Measurements from ENCODE around the gene MAPK12. TPM values are rescaled to one million over a fixed set of nuclear protein-coding genes. Genes with fewer than 3 reads are reported as not detected.
"Not testable (repeated sequence)": the region's sequence is repeated elsewhere in the genome, so short reads cannot be mapped to it uniquely, and the experiment has no call there.

The MAPK12 gene
- total RNA-seq, 1 donor from 2014 or later: 46.6 TPM

GRCh38 chr22:50275181-50276055, 13.9 kb upstream of the MAPK12 start:
- no peak for DNase-seq (ENCODE audit: low spot score)
- Mint-ChIP-seq H3K36me3 (ENCODE audit: low read depth) (peaks cover 14% of the 10 kb centered on the region), H3K27me3 (ENCODE audit: low read depth) (no peaks in the 10 kb centered on the region), H3K4me3 (ENCODE audit: unreplicated experiment) (no peak overlapping the region), H3K27ac (ENCODE audit: unreplicated experiment) (no peak overlapping the region), H3K9me3 (ENCODE audit: low read depth) (no peaks in the 10 kb centered on the region), H3K4me1 (ENCODE audit: low read depth) (peaks cover 10% of the 10 kb centered on the region)
- TF ChIP-seq CTCF (IDR thresholded peaks at IDR 0.05): no peak

- Mint-ChIP-seq H3K9me3 (ENCODE audit: low read depth) (no peaks in the 10 kb centered on the region), H3K27me3 (ENCODE audit: low read depth) (no peaks in the 10 kb centered on the region), H3K4me1 (ENCODE audit: low read depth) (peaks cover 10% of the 10 kb centered on the region), H3K4me3 (ENCODE audit: unreplicated experiment) (no peak overlapping the region), H3K36me3 (ENCODE audit: low read depth) (peaks cover 14% of the 10 kb centered on the region), H3K27ac (ENCODE audit: unreplicated experiment) (peak overlapping the region; percentile 41)
- no peak for DNase-seq (ENCODE audit: low spot score)
- no peak for TF ChIP-seq CTCF (IDR thresholded peaks at IDR 0.05)
These were observed 13.3 kb upstream of the MAPK12 start for GRCh38 chr22:50274771-50275170.

- H3K9me3 Mint-ChIP-seq (ENCODE audit: low read depth): no peaks in the 10 kb centered on the region
- H3K36me3 Mint-ChIP-seq (ENCODE audit: low read depth): peaks cover 14% of the 10 kb centered on the region
- DNase-seq (ENCODE audit: low spot score): no peak
- no peak overlapping the region for H3K27ac Mint-ChIP-seq (ENCODE audit: unreplicated experiment)
- peaks cover 13% of the 10 kb centered on the region for H3K4me1 Mint-ChIP-seq (ENCODE audit: low read depth)
- H3K4me3 Mint-ChIP-seq (ENCODE audit: unreplicated experiment): no peak overlapping the region
- TF ChIP-seq CTCF (IDR thresholded peaks at IDR 0.05): peak; percentile 74
- H3K27me3 Mint-ChIP-seq (ENCODE audit: low read depth): no peaks in the 10 kb centered on the region
These were observed 12.8 kb upstream of the MAPK12 start for GRCh38 chr22:50274311-50274710.

GRCh38 chr22:50273781-50274180, 12.3 kb upstream of the MAPK12 start:
- peak overlapping the region; percentile 27 for H3K27ac Mint-ChIP-seq (ENCODE audit: unreplicated experiment)

GRCh38 chr22:50273352-50273751, 11.9 kb upstream of the MAPK12 start:
- H3K27me3 Mint-ChIP-seq (ENCODE audit: low read depth); H3K4me3 Mint-ChIP-seq (ENCODE audit: unreplicated experiment); DNase-seq (ENCODE audit: low spot score); H3K9me3 Mint-ChIP-seq (ENCODE audit: low read depth): not testable (repeated sequence)
- Mint-ChIP-seq H3K4me1 (ENCODE audit: low read depth) (peaks cover 20% of the 10 kb centered on the region), H3K36me3 (ENCODE audit: low read depth) (peaks cover 14% of the 10 kb centered on the region), H3K27ac (ENCODE audit: unreplicated experiment) (peak overlapping the region; percentile 27)
- peak; percentile 41 for TF ChIP-seq CTCF (IDR thresholded peaks at IDR 0.05)

More at GRCh38 chr22:50273781-50274180, 12.3 kb upstream of the MAPK12 start:
- Mint-ChIP-seq H3K4me1 (ENCODE audit: low read depth) (peaks cover 16% of the 10 kb centered on the region), H3K36me3 (ENCODE audit: low read depth) (peaks cover 14% of the 10 kb centered on the region)
- not testable (repeated sequence) for H3K27me3 Mint-ChIP-seq (ENCODE audit: low read depth); H3K9me3 Mint-ChIP-seq (ENCODE audit: low read depth); DNase-seq (ENCODE audit: low spot score); H3K4me3 Mint-ChIP-seq (ENCODE audit: unreplicated experiment)

Measured in chondrocyte (in vitro differentiated cells).